AG08396 (cell line): ENCODE data around the gene ACTR10.
"Not testable (repeated sequence)": the region's sequence is repeated elsewhere in the genome, so short reads cannot be mapped to it uniquely, and the experiment has no call there.

Experiments used
- DNase-seq: peaks from one replicate; pipeline ENCODE4 v3.0.0; 2012; ENCODE audit warnings: low spot score, mixed read lengths

ACTR10 gene

GRCh38 chr14:58216544-58216943 lies 16.6 kb downstream of the ACTR10 start:
- DNase-seq, result no peak

DNA sequence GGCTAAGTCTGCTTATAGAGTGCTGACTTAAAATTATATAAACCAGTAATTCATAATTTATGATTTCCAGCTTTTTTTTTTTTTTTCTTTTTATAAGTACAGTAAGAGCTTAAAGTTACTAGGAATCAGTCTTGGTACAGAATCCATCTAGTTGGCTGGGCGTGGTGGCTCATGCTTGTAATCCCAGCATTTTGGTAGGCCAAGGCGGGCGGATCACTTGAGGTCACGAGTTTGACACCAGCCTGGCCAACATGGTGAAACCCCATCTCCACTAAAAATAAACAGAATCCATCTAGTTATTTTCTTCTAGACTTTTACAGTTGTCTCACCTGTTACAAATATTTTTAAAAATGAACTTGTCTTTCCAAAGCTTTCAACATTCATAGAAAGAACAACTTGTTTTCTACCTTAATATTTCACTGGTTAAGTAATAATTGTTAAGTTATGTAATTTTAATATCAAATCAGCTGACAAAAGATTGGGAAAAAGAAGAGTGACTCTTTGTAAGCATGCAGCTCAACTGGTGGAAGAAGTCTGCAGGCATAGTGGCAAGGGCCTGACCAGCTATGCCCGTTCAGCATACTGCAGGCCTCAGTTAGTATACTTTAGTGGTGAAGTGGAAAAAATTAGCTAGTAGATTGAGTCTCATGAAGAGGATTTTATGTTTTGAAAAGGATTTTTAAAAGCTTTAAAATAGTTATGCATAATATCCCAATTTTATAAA lies 27.3 kb downstream of the ACTR10 start:
- no peak for DNase-seq

GRCh38 chr14:58238252-58239243 lies 38.6 kb downstream of the ACTR10 start:
- DNase-seq, result peak; percentile 8

- peak; percentile 35 for DNase-seq
Measured at GRCh38 chr14:58239244-58240195, 39.6 kb downstream of the ACTR10 start.

DNA sequence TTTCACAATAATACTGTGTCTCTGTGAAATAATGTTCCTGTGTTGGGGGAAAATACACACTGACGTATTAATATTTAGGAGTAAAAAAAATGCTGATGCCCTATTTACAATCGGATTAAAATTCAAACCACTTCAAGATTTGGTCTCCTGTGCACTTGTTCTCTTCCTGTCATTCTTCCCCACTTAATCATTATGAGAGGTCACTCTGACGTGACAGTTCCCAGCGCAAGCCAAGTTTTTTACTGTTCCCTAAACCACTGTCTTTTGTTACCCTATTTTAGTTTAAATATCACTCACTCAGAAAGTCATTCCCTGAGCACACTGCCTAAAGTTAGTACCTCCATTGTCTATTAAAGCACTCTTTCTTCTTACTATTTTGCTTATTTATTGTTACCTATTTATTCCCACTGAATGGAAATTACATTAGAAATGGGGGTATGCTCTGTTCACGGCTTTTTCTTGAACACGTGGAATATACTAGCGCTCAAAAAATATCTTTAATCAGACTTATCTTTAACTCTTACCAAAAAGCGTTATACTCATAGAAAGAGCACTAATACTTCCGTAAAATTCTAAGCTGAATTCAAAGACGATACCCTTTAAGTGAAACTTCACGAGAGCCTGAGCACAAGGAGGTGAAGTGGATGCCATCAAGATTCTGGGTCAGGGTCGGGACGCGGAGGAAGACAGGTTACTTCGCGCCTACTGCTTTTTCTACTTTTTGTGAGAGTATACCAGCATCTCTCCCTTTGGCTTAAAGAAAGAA lies 44.0 kb downstream of the ACTR10 start:
- peak; percentile 3 for DNase-seq

DNA sequence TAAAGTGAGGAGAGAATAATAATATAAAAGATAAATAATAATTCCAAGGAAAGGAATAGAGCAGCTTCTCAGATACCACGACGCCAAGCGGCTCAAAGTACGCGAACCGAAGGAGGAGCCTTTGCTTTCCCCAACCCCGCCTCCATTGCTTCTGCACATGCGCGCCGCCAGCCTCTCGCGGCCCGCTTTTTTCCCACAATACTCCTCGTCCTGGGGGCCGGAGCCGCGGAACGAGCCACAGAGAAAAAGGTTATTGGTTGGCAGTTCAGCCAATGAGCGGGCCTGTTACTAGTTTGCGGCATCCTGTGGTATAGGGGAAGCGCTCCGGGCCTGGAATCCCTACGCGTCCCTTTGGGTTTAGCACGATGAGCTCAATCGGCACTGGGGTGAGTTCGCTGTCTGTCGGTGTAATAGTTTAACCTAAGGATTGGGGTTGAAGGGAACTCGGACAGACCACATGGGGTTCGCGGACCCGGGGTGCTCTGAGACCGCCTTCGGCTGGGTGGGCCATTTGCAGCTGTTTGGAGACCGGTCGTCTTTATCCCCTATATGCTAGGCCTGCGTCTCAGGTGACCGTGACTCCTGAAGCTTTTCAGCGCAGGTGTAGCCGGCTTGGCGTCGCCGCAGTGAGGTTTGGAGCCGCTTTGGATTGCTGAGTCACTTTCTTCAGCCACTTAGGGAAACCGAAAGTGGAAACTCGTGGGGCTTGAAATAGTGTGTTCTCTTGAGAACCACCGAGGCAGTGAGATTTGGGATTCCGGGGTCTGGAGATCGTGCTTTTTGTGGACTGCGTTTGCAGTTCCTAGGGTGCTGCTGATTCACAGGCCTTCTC lies 44.8 kb downstream of the ACTR10 start, which contains the start of gene PSMA3:
Gene PSMA3, plus strand, starts transcription at position 288 of the 832 bp plus-strand sequence. Its CDS starts 78 bp downstream, at position 366.
- DNase-seq, result peak; percentile 96

GRCh38 chr14:58245562-58245961 lies 45.6 kb downstream of the ACTR10 start:
- no peak for DNase-seq

DNA sequence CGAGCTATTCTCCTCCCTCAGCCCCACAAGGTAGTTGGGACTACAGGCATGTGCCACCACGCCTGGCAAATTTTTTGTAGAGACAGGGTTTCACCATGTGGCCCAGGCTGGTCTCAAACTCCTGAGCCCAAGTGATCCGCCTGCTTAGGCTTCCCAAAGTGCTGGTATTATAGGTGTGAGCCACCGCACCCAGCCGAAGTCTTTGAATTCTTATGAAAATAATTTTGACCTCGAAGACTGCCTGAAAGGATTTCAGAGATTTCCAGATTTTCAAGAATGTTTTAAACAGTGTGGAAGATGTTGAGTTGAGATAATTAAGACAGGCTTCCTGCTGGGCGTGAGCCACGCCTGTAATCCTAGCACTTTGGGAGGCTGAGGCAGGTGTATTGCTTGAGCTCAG lies 49.7 kb downstream of the ACTR10 start:
- no peak for DNase-seq

DNA sequence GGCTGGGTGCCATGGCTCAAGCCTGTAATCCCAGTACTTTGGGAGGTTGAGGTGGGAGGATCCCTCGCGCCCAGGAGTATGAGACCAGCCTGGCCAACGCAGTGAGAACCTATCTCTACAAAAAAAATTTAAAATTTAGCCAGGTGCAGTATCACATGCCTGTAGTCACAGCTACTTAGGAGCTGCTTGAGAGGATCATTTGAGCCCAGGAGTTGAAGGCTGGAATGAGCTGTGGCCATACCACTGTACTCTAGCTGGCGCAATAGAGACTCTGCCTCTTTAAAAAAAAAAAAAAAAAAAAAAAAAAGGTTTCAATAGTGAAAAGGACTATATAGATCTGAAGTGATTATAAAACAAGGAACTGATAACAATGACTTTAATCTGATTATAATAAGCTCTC lies 58.2 kb downstream of the ACTR10 start:
- DNase-seq, result no peak

GRCh38 chr14:58262005-58262404 lies 62.1 kb downstream of the ACTR10 start:
- not testable (repeated sequence) for DNase-seq

DNA sequence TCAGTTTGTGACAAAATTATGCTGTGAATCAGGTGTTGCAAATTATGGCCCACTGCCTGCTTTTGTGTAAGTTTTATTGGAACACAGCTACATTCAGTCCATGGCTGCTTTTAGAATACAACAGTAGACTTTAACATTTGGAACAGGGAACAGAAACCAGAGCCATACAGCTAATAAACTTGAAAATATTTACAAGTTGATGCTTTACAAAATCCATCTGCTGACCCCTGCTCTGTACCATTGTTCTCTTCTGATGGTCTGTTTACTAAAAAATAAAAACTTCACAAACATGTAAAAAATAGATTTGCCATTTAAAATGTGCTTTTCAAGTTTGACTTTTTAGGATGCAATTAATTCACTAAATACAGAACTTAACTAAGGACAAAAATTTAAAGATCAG lies 65.5 kb downstream of the ACTR10 start:
- no peak for DNase-seq

DNA sequence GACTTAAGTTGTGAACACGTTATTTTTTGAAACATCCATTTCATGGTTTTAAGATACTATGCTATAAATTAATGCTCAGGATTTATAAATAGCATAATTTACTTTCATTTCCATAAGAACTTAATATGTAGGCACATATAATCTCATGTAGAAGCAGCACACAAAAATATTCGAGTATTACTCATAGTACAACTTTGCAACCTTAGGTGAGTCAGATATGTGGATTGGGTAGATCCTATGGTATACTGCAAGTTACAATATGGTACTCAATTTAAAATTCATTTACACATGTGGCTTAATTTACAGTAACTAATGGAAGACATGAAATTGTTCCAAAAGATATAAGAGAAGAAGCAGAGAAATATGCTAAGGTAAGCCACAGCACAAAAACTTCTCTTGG lies 70.7 kb downstream of the ACTR10 start:
- DNase-seq, result no peak

- peak; percentile 12 for DNase-seq
Measured at GRCh38 chr14:58272588-58273372, 72.8 kb downstream of the ACTR10 start.

DNA sequence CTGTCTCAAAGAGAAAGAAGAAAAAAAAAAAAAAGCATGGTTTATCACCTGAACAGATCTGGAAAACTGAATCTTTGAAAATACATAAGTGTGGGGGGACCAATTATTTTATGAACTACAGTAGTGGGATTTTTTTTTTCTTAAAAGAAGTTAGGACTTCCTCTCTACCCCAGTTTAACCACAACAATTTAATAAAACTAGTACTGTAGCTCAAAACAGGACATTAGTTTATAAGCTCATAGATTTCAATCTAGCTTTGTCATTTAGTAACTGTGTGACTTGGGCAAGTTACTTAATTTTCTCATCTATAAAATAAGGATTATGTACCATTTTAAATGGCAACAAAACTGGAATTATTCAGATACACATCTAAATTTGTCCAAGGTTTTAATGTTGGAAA lies 74.9 kb downstream of the ACTR10 start:
- DNase-seq, result no peak

- no peak for DNase-seq
Measured at GRCh38 chr14:58275527-58276190, 75.7 kb downstream of the ACTR10 start.

GRCh38 chr14:58276208-58276607 lies 76.3 kb downstream of the ACTR10 start:
- no peak for DNase-seq

DNA sequence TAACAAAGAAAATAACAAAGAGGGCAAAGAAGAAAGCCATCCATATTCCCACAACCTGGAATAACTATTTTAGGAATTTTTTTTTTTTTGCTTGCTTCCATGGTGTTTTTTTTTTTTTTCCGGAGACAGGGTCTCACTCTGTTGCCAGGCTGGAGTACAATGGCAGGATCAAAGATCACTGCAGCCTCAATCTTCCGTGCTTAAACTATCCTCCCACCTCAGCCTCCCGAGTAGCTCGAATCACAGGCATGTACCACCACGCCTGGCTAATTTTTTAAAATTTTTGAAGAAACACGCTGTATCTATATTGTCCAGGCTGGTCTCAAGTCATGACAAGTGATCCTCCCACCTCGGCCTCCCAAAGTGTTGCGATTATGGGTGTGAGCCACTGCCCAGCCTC lies 78.2 kb downstream of the ACTR10 start:
- no peak for DNase-seq

GRCh38 chr14:58280954-58281787 lies 81.2 kb downstream of the ACTR10 start:
- peak; percentile 64 for DNase-seq
